GM21526 (cell line): ENCODE results near the gene GTF2IRD1.
"Not testable (repeated sequence)": the region's sequence is repeated elsewhere in the genome, so short reads cannot be mapped to it uniquely, and the experiment has no call there.

Experiments used
- ATAC-seq: cut with Tn5 transposase; IDR thresholded peaks from one replicate; pipeline ENCODE4 v1.9.1; 2021; ENCODE audit warnings: moderate library complexity; ENCODE audit not compliant: unreplicated experiment, low FRiP score

The GTF2IRD1 gene

DNA sequence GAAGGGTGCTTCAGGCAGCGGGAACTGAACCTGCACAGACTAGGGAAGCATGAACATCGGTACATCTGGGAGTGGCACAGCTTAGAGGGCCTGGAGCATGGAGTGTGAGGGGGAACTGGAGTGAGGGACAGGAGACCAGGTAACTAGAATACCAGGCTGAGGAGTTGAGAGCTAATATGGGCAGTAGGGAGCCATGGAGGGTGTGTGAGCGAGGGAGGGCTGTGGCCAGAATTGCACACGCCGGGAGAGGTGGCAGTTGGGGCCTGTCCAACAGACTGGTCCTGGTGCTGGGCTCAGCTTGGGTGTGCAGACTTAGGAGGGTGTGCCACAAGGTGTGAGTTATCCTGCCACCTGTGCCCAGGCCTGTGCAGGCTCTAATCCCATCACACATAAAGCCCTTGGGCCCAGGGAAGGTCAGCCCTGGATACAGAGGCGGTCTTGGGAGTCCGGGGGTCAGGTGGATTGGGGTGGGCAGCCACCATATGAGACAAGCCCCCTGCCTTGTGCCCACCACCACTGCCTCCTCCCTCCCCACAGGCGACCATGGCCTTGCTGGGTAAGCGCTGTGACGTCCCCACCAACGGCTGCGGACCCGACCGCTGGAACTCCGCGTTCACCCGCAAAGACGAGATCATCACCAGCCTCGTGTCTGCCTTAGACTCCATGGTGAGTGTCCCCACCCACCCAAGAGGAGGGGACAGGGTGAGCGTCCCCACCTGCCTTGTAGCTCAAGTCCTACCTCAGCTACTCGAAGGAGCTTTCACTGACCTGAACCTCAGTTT, 54.0 kb downstream of the GTF2IRD1 start:
- ATAC-seq = no peak

DNA sequence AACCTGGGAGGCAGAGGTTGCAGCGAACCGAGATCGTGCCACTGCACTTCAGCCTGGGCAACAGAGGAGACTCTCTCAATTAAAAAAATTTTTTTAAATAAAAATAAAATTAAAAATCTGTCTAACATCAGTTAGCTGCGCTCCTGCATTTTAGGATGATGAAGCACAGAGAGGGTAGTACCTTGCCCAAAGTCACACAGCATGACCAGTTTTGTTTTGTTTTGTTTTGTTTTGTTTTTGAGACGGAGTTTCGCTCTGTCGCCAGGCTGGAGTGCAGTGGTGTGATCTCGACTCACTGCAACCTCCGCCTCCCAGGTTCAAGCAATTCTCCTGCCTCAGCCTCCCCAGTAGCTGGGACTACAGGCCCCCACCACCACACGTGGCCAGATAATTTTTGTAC, 55.7 kb downstream of the GTF2IRD1 start:
- ATAC-seq = not testable (repeated sequence)

DNA sequence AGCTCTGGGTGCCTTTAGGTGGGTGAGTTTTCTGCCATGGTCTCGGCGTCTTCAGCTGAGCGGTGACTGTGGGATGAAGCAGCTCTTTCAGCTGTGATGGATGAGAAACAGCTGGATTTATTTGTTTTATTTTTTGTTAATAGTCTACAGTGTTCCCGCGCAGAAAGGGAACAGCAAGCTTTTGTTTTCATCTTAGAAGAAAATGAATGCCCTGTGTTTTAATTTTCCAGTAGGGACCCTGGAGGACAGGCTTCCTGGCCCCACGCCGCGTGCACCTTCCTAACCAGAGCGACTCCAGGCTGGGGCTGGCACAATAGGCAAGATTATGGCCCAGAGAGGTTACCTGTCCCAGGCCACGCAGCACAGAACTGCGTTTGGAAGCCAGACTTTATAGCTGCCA, 57.6 kb downstream of the GTF2IRD1 start:
- ATAC-seq = no peak

DNA sequence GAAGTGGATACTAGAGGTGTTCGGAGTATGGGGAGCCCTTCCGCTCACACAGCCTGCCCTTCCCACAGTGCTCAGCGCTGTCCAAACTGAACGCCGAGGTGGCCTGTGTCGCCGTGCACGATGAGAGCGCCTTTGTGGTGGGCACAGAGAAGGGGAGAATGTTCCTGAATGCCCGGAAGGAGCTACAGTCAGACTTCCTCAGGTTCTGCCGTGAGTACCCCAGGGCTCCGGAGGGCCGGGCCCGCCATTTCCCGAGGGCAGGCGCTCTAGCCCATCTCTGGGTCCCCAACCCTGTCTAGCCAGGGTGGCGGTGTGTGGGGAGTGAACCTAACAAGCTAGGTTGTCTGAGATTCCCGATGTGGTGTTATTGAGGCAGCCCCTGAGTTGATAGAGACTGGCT, 59.1 kb downstream of the GTF2IRD1 start:
- ATAC-seq = no peak

DNA sequence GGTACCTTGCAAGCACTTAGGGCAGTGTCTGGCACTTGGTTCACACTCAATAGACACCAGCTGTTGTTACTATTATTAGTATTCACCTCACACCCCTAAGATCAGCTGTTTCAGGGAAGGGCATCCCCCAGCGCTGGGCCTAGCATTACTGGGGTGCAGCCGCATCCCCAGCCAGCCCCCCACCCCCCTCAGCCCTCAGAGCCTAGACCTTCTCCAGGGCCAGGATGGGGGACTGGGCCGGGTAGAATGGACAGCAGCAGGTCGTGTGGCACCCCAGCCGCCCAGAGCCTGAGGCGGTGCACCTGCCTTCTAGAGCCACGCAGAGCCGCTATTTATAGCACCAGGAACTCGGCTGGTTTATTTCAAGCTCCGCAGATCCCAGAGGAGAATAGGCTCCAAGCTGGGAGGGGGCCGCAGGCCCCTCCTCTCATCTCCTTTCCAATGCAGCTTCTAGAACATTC, 60.5 kb downstream of the GTF2IRD1 start:
- ATAC-seq = no peak

DNA sequence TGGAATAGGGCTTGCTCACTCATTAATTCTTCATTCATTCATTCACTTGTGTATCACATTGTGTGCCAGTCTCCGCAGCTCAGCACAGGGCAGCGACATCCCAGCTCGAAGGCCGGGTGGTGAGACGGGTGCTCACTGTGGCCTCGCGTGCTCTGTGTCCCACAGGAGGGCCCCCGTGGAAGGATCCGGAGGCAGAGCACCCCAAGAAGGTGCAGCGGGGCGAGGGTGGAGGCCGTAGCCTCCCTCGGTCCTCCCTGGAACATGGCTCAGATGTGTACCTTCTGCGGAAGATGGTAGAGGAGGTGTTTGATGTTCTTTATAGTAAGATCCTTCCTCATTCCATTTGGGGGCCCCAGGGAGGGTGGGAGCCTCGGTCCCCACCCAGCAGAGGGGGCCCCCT, 61.6 kb downstream of the GTF2IRD1 start:
- no peak for ATAC-seq

DNA sequence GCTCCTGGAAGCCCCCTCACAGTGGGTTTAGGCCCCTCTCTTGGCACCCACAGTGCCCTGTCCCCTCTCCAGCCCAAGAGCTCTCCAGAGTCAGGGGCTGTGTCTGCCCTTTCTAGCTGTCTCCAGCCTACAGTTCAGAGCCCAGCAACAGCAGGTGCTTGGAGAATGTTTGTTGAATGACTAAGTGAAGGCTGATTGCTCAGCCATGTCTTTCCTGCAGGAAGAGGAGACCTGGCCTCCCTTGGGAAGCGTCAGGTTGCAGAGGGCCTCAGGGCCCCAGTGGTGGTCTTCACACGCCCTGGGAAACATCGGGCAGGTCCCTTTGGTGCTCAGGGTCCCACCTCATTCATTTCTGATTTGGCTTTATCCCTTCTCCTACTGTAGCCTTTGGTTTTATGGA, 62.5 kb downstream of the GTF2IRD1 start:
- ATAC-seq = no peak

DNA sequence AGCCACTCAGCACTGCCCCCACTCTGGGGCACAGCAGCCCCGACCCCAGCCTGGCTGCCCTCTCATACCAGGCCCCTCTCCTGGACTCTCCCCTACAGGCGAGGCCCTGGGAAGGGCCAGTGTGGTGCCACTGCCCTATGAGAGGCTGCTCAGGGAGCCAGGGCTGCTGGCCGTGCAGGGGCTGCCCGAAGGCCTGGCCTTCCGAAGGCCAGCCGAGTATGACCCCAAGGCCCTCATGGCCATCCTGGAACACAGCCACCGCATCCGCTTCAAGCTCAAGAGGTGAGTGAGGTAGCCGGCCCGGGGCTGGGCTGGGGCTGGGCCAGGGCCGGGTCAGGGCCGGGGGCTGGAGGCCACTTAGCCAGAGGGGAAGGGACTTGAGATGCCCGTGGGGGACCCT, 64.3 kb downstream of the GTF2IRD1 start:
- no peak for ATAC-seq

DNA sequence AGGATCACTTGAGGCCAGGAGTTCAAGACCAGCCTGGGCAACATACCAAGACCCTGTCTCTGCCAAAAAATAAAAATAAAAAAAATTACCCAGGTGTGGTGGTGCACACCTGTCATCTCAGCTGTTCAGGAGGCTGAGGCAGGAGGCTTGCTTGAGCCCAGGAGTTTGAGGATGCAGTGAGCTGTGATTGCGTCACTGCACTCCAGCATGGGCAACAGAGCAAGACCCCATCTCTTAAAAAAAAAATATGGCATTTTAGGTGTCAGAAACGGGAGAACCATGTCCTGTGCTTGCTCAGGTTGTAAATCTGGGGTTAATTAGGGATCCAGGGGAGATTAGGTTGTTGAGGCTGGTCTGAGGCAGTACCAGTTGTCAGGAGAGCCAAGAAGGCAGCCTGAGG, 64.9 kb downstream of the GTF2IRD1 start:
- no peak for ATAC-seq

DNA sequence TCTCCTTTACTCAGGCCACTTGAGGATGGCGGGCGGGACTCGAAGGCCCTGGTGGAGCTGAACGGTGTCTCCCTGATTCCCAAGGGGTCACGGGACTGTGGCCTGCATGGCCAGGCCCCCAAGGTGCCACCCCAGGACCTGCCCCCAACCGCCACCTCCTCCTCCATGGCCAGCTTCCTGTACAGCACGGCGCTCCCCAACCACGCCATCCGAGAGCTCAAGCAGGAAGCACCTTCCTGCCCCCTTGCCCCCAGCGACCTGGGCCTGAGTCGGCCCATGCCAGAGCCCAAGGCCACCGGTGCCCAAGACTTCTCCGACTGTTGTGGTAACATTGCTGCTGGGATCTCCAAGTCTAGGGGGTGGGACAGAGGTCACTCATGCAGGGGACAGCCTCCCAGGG, 65.7 kb downstream of the GTF2IRD1 start:
- no peak for ATAC-seq

DNA sequence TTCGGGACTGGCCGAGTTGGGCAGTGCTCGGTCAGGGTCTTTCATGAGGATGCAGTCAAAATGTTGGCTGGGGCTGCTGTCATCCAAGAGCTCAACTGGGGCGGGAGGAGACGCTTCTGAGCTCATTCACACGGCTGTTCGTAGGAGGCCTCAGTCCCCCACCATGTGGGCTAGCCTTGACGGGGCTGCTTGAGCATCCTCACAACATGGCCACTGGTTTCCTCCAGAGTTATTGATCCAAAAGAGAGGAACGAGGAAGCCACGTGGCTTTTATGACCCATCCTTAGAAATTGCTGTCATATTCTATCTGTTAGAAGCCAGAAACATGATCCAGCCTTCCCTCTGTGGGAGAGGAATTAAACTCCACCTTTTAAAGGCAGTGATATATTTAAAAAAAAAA, 68.1 kb downstream of the GTF2IRD1 start:
- ATAC-seq = no peak

DNA sequence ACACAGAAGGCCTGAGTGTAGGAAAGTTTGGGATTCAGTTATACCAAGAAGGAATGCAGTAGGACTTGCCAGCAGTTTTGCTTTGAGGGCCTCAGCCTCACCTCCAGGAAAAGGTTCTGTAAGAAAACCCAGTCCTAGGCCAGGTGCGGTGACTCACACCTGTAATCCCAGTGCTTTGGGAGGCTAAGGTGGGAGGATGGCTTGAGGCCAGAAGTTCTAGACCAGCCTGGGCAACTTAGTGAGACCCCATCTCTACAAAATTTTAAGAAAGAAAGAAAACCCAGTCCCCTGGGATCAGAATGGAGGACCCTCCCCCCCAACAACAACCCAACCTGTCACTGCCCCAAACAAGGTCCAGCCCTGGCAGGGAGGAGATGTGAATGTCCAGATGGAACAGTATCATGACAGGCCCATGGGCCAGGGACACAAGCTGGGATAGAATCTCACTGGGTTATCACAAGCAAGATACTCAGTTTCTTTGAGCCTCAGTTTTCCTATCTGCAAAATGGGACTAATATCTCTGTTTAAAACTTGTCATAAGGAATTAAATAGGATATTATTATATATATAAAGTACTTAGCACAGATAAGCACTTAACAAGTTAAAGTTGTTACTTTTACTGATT, 68.7 kb downstream of the GTF2IRD1 start:
- ATAC-seq = no peak

DNA sequence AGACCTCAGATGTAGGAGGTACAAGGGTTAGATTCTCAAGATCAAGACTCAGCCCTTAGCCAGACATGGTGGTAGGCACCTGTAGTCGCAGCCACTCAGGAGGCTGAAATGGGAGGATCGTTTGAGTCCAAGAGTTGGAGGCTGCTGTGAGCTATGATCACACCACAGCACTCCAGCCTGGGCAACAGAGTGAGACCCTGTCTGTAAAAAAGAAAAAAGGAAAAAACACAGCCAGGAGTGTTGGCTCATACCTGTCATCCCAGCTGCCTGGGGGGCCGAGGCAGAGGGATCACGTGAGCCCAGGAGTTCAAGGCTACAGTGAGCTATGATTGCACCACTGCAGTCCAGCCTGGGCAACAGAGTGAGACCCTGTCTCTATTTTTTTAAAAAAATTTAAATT, 69.3 kb downstream of the GTF2IRD1 start:
- no peak for ATAC-seq

DNA sequence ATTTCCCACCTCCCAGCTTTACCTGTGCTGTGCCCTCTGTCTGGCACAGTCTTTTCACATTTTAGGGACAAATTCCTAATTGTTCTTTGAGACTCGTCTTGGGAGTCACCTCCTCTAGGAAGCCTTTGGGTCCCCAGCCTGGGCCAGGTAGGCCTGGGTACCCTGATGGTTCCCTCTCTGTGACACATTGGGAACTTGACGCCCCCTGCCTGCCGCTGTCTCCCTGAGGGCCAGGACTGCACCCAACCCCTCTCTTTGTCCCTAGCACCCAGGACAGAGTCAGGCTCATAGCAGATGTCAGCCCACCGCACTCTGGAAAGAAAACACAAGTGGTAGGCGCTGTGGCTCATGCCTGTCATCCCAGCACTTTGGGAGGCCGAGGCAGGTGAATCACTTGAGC, 71.4 kb downstream of the GTF2IRD1 start:
- ATAC-seq = no peak

DNA sequence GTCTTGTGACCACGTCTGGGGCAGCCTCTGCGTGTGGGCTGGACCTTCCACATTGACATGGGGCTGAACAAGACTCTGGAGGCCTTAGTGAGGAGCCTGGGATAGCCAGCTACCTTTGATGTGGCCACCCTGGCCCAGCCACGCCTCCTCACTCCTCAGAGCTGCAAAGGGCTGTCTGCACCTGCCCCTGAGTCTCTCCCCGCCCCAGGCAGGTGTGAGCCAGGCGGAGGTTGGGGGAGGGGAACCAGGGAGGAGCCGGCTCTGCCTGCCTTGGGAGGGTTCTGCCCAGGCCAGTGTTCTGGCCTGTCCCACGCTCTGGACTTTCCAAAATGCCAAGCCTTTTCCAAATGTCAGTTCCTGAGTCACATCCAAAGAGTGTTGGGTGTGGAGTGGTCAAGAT, 72.2 kb downstream of the GTF2IRD1 start:
- ATAC-seq = no peak

DNA sequence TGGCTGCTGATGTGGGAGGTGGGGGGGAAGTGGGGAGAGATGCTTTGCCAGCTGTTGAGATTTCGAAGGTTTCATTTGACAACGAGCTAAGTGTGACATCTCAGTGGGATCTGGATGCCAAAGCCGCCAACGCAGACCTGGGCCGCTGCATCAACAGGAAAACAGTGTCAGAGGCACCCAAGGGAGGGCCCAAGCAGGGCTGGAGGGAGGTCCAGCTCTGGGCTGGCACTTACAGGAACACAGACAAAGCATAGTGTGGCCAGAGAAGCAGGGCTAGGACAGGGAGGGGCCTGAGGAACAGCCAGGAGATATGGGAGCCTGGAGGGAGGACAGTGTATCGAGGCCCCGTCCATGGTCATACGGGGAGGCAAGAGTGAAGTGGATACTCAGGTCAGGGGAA, 73.1 kb downstream of the GTF2IRD1 start:
- ATAC-seq = no peak

DNA sequence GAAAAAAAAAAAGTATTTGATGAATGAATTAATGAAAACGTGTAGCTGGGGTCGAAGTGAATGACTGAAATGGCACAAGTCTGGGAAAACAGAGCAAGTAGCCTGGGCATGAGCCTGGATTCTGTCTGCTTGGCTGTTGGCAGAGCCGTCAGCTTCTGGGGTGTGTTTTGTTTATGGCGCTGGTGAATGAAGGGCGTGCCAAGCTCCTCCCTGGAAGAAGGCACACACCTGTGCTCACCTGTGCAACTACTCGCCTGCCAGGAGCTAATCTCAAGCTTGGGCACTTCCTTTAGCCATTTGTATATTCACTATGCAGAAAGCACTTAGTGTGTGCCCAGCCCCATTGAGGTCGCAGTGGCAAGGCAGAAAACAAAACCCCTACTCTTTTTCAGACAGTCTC, 74.1 kb downstream of the GTF2IRD1 start:
- no peak for ATAC-seq

DNA sequence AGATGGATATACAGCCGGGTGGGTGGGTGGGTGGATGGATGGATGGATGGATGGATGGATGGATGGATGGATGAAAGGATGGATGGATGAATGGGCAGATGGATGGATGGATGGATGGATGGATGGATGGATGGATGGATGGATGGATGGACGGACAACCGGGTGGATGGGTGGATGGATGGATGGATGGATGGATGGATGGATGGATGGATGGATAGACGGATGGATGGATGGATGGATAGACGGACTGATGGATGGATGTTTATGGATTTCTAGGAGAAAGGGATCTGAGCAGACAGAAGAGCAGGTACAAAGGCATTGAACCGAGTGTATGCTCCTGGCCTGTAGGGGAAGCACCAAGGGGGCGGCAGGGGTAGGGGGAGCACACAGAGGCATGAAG, 75.1 kb downstream of the GTF2IRD1 start:
- not testable (repeated sequence) for ATAC-seq

DNA sequence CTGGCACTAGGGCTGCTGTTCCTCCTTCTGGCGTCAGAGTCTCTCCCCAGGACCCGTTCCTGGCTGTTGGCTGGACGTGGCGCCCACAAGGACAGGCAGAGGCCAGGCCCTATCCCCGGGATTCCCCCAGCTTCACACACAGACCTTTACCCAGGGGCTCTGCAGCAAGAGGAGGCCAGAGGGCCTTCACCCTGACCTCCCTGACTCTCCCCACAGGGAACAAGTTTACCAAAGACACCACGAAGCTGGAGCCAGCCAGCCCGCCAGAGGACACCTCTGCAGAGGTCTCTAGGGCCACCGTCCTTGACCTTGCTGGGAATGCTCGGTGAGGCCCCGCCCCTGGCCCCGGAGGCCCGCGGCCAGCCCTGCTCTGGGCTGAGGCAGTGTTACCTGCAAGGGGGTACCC, 82.2 kb downstream of the GTF2IRD1 start:
- no peak for ATAC-seq

DNA sequence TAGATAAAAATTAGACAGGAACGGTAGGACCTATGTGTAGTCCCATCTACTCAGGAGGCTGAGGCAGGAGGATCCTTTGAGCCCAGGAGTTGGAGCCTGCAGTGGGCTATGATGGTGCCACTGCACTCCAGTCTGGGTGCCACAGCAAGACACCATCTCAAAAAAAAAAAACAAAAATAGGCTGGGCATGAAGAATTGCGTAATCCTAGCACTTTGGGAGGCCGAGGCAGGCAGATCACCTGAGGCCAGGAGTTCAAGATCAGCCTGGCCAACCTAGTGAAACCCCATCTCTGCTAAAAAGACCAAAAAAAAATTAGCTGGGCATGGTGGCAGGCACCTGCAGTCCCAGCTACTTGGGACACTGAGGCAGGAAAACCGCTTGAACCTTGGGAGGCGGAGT, 88.2 kb downstream of the GTF2IRD1 start:
- ATAC-seq = not testable (repeated sequence)

DNA sequence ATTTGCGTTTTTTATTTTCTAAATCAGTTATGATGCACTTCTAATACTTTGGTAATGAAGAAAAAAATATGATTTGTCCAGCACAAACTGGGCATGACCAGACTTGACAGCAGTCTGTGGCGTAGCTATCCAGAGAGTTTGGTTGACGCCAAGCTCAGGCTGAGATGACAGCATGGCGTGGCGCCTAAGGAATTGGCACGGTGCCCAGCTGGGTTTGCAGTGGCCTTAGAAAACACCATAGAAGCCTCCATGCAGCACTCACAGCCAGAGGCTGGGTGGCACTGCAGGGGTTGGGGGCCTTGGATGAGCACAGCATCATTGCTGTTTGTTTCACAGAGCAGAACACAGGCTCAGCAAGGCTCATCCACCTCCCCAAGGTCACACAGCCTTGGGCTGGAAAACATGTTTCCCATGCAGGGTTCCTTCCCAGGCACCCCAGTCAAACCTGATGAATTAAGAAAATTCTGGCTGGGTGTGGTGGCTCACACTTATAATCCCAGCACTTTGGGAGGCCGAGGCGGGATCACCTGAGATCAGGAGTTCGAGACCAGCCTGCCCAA, 88.9 kb downstream of the GTF2IRD1 start:
- ATAC-seq = no peak
